ENCODE results near the gene LRP1B. TPM values are rescaled to one million over a fixed set of nuclear protein-coding genes. Genes with fewer than 3 reads are reported as not detected.

Gene LRP1B
- total and polyA plus RNA-seq, 2 donors (not counting 1 experiment from before 2014, with no cell fraction given): not detected

DNA sequence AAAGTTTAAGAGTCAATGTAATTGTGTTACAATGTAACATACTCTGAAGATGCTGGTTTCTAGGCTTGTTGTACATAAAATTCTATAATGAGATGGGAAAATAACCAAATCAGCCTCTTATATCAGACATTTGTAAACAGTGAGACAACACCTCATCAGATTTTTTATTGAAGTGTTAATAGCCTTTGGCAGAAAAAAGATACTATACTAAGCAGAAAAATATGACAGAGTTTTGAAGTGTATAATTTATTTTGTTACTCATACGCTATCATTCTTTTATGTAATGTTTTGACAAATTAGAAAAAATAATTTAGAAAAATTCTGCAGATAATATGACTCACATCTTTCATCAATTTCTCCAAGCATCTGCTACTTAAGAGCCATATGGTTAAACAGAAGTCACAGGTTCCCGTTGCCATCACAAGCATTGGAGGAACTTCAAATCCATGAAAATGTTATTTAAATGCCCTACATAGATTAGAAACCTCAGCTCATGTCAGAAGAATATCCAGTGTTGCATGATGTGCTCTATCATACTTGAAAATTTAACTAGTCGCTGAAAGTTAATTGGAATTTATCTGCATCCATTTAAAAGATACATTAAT, 535.4 kb downstream of the LRP1B start:
- Mint-ChIP-seq H3K9me3 (ENCODE audit: insufficient read depth) (peaks cover 4% of the 10 kb centered on the region), H3K4me3 (no peak overlapping the region), H3K27ac (no peak overlapping the region), H3K27me3 (no peaks in the 10 kb centered on the region), H3K4me1 (no peaks in the 10 kb centered on the region)
- intact Hi-C loops (cut with micrococcal nuclease): no loop called here
- ChIA-PET CTCF (no interaction called here), POLR2A (no interaction called here)
- Histone ChIP-seq H3K9ac (ENCODE audit: low read length) (no peak overlapping the region), H3K79me2 (ENCODE audit: control insufficient read depth, insufficient read depth, low read length) (no peaks in the 10 kb centered on the region), H3K4me3 (ENCODE audit: control extremely low read depth in 1 of 5, extremely low read depth in 1 of 5, insufficient read depth in 1 of 5, low read depth in 2 of 5, low read length in 4 of 5) (no peak overlapping the region), H3K27me3 (replicated peaks in 1 of 4; ENCODE audit: control extremely low read depth in 1 of 4, control insufficient read depth in 3 of 4, insufficient read depth in 4 of 4, low read length in 3 of 4) (no peaks in the 10 kb centered on the region), H3K9me3 (ENCODE audit: control extremely low read depth in 1 of 3, control insufficient read depth in 2 of 3, insufficient read depth in 1 of 3, low read length in 2 of 3) (no peaks in the 10 kb centered on the region), H3K27ac (ENCODE audit: low read length in 2 of 2) (no peak overlapping the region), H3K4me1 (ENCODE audit: control insufficient read depth in 2 of 2, insufficient read depth in 2 of 2, low read length in 2 of 2) (no peaks in the 10 kb centered on the region), H4K20me1 (ENCODE audit: control insufficient read depth, insufficient read depth, low read length, poor library complexity, severe bottlenecking) (no peaks in the 10 kb centered on the region), H2AFZ (ENCODE audit: insufficient read depth, low read depth, low read length, poor library complexity, severe bottlenecking) (no peak overlapping the region), H3K4me2 (replicated peaks; ENCODE audit: low read depth, low read length, poor library complexity, severe bottlenecking) (no peak overlapping the region), H3K36me3 (replicated peaks in 1 of 2; ENCODE audit: control extremely low read depth in 1 of 2, control insufficient read depth in 1 of 2, extremely low read depth in 1 of 2, insufficient read depth in 2 of 2, low read length in 1 of 2) (no peaks in the 10 kb centered on the region)
- ATAC-seq (ENCODE audit: low read depth) (no peak), DNase-seq (no peak)
- no CpG with 5 or more reads among the region's 3 CpGs for WGBS (ENCODE audit: insufficient coverage)
- no peak for TF ChIP-seq EZH2 (IDR thresholded peaks at IDR 0.05; ENCODE audit: borderline replicate concordance, insufficient read depth, low read depth, low read length, poor library complexity, severe bottlenecking)
- TF ChIP-seq, protein P1, sequence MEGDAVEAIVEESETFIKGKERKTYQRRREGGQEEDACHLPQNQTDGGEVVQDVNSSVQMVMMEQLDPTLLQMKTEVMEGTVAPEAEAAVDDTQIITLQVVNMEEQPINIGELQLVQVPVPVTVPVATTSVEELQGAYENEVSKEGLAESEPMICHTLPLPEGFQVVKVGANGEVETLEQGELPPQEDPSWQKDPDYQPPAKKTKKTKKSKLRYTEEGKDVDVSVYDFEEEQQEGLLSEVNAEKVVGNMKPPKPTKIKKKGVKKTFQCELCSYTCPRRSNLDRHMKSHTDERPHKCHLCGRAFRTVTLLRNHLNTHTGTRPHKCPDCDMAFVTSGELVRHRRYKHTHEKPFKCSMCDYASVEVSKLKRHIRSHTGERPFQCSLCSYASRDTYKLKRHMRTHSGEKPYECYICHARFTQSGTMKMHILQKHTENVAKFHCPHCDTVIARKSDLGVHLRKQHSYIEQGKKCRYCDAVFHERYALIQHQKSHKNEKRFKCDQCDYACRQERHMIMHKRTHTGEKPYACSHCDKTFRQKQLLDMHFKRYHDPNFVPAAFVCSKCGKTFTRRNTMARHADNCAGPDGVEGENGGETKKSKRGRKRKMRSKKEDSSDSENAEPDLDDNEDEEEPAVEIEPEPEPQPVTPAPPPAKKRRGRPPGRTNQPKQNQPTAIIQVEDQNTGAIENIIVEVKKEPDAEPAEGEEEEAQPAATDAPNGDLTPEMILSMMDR (IDR thresholded peaks at IDR 0.05): no peak

DNA sequence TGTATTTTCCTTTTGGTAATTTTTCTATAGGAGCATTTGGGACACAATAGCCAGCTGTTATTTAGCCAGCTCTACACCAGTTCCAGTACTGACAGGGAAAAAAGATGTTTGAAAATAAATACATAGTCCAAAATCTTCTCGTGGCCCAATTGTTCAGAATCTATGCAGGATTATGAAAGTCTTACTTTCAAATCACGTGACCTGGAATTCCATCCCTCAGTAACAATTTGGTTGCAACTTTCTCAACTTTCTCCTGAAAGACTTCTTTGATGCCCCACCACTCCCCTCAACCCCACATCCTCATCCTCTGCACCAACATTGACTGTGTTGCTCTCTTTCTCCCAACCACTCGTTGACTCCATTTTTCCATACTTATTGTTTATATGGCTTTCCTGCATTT, 539.0 kb downstream of the LRP1B start:
- WGBS (ENCODE audit: insufficient coverage): 92% methylated on average over 2 of the region's 3 CpGs
- POLR2A ChIA-PET: no interaction called here
- no peak overlapping the region for H3K27ac ChIP-seq (ENCODE audit: low read length in 2 of 2)

More for the DNA sequence above, 539.0 kb downstream of the LRP1B start:
- Histone ChIP-seq H2AFZ (ENCODE audit: insufficient read depth, low read depth, low read length, poor library complexity, severe bottlenecking) (no peak overlapping the region), H3K9ac (ENCODE audit: low read length) (no peak overlapping the region), H3K4me2 (replicated peaks; ENCODE audit: low read depth, low read length, poor library complexity, severe bottlenecking) (no peak overlapping the region), H4K20me1 (ENCODE audit: control insufficient read depth, insufficient read depth, low read length, poor library complexity, severe bottlenecking) (no peaks in the 10 kb centered on the region), H3K36me3 (replicated peaks in 1 of 2; ENCODE audit: control extremely low read depth in 1 of 2, control insufficient read depth in 1 of 2, extremely low read depth in 1 of 2, insufficient read depth in 2 of 2, low read length in 1 of 2) (no peaks in the 10 kb centered on the region), H3K9me3 (ENCODE audit: control extremely low read depth in 1 of 3, control insufficient read depth in 2 of 3, insufficient read depth in 1 of 3, low read length in 2 of 3) (no peaks in the 10 kb centered on the region), H3K4me3 (ENCODE audit: control extremely low read depth in 1 of 5, extremely low read depth in 1 of 5, insufficient read depth in 1 of 5, low read depth in 2 of 5, low read length in 4 of 5) (no peak overlapping the region), H3K79me2 (ENCODE audit: control insufficient read depth, insufficient read depth, low read length) (no peaks in the 10 kb centered on the region), H3K4me1 (ENCODE audit: control insufficient read depth in 2 of 2, insufficient read depth in 2 of 2, low read length in 2 of 2) (no peaks in the 10 kb centered on the region), H3K27me3 (replicated peaks in 1 of 4; ENCODE audit: control extremely low read depth in 1 of 4, control insufficient read depth in 3 of 4, insufficient read depth in 4 of 4, low read length in 3 of 4) (no peaks in the 10 kb centered on the region)
- ATAC-seq (ENCODE audit: low read depth) (no peak), DNase-seq (no peak)
- intact Hi-C loops (cut with micrococcal nuclease): no loop called here
- no peaks in the 10 kb centered on the region for H3K4me1 Mint-ChIP-seq
- H3K27ac Mint-ChIP-seq: no peak overlapping the region
- H3K27me3 Mint-ChIP-seq: no peaks in the 10 kb centered on the region
- TF ChIP-seq EZH2 (IDR thresholded peaks at IDR 0.05; ENCODE audit: borderline replicate concordance, insufficient read depth, low read depth, low read length, poor library complexity, severe bottlenecking): no peak
- TF ChIP-seq, protein P1 (IDR thresholded peaks at IDR 0.05): no peak
- no peak overlapping the region for H3K4me3 Mint-ChIP-seq
- CTCF ChIA-PET: no interaction called here
- H3K9me3 Mint-ChIP-seq (ENCODE audit: insufficient read depth): peaks cover 4% of the 10 kb centered on the region
